NCI-H69 (cell line): ENCODE results near the gene MTCH1.

Source experiments
- DNase-seq: peaks from one replicate; lab custom pipeline; 2025; lab: John Stamatoyannopoulos, UW

MTCH1 gene

DNA sequence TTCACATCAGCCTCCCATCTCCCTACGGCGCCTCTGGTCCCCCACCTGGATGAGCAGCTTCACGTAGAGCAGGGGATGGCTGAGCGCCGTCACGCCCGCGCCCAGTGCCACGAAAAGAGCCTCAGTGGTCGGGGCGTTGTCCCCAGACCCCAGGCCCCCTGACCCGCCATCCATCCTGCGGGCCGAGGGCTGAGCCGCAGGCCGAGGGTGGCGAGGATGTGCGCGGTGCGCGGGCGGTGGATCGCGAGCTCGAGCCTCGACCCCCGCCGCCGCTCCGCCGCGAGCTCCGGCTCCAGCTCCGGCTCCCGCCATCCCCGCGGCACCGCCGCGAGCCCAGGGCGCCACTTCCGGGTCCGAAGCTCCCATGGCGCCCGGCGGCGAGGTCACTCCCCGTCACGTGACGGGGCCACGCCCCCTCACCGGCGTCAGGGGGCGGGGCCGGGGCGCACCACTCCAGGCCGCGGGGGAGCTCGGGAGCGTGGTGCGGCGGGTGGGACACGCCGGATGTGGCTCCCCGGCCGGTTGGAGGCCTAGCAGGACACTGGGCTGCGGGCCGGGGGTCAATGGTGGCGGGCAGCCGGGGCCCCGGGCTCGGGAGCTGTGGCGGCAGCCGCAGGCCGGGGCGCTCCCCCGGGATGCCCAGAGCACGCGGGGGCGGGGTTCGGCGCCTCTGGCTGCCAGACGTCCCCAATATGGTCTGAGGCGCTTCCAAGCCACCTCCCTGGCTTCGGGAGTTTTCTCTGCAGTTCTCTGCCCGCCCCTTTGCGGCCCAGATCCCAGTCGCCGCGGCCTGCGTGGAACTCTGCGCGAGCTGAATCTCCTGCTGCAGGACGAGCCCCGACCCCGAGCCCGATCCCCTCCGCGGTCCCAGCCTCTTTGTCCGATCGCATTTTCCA lies at the start of gene MTCH1:
MTCH1 (minus strand) TSS at position 389 of the 896 bp plus-strand sequence; CDS start at position 366, 23 bp downstream.
- peak; percentile 97 for DNase-seq

DNA sequence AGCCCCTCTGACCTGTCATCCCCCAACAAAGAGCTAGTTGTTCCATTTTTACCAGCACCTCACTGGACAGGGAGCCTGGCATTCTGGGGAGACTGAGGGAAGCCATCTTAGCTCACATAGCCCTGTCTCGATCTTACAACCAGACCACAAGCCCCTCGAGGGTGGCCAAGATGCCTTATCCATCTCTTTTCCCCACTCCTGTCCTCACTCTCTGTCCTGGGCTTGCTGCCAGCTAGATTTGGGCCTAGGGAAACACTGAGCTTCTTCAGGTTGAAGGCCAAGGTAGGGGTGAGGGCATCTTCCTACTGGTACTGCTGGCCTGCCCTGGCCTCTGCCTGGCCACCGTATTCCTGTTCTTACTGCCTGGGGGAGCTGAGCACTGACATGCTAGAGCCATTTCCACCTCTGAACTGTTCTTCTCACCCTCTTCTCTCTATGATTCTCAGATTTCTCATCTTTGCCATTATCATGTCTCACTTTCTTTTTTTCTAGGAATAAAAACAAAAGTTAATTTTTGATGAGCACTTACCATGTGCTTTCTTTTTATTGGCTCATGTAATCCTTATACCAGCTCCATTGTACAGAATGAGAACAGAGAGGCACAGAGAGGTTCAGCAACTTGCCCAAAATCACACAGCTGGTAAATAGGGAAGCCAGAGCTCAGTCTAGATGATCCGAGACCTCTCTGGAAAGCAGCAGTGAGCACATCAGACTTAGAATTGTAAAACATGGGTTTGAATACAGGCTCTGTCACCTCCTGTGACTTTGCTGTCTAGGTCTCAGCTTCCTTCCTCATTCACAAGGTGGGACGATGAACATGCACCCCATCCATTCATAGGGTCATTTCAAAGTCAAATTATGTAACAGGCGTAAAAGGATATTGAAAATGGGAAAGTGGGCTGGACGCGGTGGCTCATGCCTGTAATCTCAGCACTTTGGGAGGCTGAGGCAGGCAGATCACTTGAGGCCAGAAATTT lies 48.1 kb upstream of the MTCH1 start:
- no peak for DNase-seq

- DNase-seq = no peak
Observed at GRCh38 chr6:37033255-37033654, 47.3 kb upstream of the MTCH1 start.

DNA sequence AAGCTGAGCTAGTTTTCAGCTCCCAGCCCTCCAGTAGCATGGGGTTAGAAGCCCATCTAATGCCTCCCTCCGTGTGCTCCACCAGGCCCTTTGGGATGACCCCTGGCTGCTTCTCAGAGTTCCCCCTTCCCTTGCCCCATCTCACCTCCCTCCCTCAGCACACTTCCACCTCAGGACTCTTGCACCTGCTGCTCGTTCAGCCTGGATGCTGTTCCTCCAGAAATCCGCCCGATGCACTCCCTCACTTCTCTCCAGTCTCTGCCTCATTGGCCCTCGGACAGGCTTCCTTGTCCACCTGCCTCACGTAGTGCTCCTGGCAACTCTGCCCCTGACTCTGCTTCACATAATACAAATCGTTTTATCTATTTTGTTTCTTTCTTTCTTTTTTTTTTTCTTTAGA lies 46.2 kb upstream of the MTCH1 start:
- DNase-seq = no peak

DNA sequence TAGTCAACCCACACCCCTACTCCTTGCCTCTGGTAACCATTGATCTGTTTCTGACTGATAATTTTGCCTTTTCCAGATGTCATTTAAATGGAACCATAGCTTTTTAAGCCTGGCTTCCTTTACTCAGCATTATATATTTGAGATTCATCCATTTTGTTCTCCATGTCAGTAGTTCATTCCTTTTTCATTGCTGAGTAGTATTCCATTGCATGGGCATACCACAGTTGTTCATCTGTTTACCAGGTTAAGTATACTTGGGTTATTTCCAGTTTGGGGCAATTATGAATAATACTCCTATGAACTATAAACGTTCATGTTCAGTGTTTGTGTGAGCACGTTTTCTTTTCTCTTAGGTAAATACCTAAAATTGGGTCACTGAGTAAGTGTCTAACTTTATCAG lies 44.6 kb upstream of the MTCH1 start:
- no peak for DNase-seq

- peak; percentile 68 for DNase-seq
Observed at GRCh38 chr6:37029249-37029971, 43.4 kb upstream of the MTCH1 start.

DNA sequence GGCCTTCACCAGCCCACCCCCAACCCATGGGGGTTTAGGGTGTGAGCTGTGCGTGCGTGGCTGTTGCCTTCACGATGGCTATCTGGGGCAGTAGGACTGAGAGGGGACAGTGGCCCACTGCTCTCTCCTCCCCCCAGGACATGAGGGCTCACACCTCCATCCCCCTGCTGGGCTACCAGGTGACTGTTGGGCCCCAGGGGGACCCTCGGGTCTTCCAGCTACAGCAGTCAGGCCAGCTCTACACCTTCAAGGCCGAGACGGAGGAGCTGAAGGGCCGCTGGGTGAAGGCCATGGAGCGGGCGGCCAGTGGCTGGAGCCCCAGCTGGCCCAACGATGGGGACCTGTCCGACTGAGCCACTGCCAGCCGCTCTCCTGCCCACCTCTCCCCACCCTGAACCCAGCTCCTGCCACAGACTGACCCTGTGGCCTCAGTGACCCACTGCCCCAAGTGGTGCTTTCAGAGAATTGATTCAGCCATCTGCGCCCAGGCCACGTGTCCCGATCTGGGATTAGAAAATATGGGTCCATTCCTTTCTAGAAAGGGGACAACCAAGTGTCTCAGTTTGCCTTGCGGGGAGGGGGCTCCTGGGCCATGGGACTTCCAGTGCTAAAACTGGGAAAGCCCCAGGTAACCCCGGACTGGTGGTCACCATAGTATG lies 41.9 kb upstream of the MTCH1 start:
- no peak for DNase-seq

DNA sequence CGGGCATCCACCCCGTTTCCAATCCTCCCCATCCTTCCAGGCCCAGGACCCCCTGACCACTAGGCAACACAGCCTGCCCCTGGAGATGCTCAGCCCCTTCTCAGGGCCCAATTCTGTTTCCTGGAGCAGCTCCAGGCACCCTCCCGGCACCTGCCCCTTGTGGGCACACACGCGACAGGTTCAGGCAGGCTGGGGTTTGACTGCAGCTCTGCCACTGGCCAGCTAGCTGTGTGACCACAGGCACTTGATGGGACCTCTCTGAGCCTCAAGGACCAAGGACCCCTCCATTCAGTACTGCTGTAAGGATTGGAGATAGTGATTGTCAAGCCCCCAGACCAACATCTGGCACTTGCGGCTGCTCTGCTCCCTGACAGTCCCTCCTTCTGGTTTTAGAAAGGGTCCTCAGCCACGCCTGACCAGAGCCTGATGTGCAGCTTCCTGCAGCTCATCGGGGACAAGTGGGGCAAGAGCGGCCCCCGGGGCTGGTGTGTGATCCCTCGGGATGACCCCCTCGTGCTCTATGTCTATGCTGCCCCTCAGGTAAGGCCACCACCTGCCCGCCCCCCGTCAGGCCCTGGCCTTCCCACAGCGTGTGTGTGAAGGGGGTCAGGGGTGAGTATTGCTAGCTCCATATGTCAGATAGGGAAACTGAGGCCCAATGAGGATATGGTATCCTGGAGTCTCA lies 41.2 kb upstream of the MTCH1 start:
- DNase-seq = no peak

DNA sequence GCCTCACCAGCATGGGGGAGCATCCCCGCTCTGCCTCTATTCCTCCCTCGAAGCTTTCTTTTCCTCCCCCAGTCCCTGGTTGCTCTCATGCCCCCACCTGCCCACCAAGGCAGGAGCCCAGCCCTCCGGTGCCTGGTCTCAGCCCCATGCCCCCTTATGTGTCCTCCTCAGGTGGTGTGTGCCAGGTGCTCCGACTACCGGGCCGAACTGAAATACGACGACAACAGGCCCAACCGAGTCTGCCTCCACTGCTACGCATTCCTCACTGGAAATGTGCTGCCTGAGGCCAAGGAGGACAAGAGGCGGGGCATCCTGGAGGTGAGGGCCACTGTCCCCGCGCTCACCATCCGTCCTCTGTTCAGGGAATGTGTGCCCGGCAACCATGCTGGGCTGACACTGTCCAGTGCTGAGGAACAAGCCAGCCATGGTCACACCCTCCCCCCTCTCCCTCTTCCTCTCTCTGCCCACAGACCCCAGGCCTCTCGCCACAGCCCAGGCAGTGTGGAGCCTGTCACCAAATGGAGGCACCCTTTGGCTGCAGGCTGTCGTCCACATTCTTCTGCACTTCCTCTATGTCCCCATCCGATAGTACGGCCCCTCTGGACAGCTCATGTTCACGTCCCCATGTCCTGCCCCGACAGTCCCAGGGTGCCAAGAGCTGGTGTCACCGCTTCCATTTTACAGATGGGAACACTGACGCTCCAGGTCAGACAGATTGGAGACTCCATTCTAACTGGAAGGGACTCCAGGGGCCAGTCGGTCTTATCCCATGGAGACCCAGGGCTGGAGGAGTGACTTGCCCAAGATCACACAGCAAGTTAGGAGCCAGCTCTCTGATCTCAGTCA lies 39.8 kb upstream of the MTCH1 start:
- no peak for DNase-seq

DNA sequence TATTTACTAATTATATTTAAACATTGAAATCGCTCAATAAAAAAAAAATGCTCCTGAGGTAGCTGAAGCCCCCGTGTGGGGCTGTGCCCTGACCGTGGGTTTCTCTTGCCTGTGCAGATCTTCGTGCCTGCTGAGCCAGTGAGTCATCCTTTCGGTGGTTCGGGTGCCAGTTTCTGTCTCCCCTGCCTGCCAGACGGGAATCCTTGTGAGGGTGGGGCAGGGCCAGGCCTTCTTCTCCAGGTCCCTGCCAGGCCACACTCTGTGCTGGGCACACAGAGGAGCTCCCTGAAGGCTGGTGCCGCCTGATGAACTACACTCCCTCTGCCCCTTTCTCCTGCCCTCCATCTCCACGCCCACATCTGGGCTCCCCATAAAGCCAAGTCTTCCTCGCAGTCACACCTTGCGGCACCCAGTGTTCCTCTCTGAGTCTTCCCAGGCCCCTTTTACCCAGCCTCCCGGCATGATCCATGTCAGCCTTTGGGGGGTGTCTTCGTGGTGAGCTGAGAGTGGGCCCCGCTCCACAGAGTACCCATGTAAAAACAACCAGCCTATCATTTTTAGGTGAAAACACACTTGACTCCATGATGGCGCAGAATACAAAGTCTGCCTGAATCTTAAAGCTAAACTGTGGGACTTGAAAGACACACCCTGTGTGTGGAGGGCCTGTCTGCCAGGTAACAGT lies 38.8 kb upstream of the MTCH1 start:
- DNase-seq = peak; percentile 55

GRCh38 chr6:37022135-37022863 lies 36.3 kb upstream of the MTCH1 start:
- no peak for DNase-seq

- peak; percentile 57 for DNase-seq
Observed at GRCh38 chr6:37021356-37022129, 35.5 kb upstream of the MTCH1 start.

DNA sequence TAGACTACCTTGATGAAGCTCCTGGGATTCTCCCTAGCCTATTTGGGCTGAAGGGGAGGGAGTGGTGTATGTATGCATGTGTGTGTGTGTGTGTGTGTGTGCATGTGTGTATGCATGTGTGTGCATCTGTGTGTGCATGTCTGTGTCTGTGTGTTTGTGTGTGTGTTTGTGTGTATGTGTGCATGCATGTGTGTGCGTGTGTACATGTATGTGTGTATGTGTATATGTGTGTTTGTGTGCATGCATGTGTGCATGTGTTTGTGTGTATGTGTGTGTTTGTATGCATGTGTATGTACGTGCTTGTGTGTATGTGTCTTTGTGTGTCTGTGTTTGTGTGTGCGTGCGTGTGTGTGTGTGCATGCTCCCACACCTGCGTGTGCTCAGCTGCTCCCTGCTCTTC lies 34.8 kb upstream of the MTCH1 start:
- no peak for DNase-seq

DNA sequence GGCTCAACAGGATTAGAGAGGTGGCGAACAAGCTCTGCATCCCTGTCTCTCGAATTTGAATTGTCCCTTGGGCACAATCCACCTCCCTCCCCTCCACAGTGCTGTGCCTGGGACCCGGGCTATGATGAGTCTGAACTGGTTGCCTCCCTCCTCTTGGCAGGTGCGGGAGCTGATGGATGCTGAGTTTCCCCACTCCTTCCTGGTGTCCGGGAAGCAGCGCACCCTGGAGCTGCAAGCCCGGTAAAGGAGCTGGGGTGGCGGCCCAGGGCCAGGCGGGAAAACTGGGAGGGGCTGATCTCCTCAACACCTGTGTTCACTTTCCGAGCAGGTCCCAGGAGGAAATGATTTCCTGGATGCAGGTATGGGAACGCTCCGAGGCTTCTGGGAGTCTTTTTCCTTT lies 34.4 kb upstream of the MTCH1 start:
- peak; percentile 93 for DNase-seq

- DNase-seq = peak; percentile 98
Observed at GRCh38 chr6:37019065-37019450, 33.1 kb upstream of the MTCH1 start.

DNA sequence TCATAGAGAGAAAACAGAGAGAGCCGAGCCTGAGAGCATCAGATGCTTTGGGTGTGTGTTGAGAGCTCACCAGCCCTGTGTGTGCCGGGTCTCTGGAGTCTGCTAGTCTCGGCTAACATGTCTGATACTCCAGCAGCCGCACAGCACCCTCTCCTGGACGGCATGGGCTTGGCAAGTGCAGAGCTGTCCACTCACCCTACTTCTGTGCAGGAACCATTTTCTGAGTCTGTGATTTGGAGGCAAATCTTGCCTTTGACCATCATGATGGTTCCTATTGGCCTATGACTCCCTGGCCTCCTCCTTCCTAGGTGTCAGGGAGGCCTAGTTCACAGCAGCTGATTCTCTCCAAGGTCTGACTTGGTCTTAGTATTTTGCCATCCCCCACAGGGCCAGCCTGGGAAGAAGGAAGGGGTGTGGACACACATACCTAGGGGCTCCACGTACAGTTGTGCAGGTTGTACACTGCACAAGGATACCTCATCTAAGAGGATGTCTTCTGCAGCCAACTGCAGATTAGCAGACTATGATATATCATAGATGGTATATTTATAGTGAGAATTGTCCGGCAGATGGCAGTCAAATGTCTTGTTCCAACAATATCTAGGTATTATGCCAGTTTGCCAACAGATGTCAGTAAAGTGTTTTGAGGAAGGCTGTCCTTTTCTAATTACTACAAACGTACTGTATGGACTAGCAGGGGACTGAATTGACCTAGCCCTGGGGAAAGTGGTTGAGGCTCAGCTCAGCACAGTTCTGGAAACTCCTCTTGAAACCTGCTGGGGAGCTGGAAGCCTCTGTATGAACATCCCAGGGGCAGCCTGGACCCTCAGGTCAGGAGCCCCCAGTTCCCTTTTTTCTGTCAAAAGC lies 32.4 kb upstream of the MTCH1 start:
- DNase-seq = peak; percentile 94
